BLaER1 treated with 17β-estradiol and CSF1 and Interleukin-3, amounts not matched to agents 10 nM and 100 nM (cell line): ENCODE measurements around the gene CSTB.
A peak's percentile ranks its signal among the peaks of the same experiment; 100 is the strongest.

Experiments used
- H3K27ac ChIP-seq, 11 experiments: shearing (Covaris generic); formaldehyde crosslinking; 2 replicates each; pipeline ENCODE4 v1.8.1; 2022
- H3K27me3 ChIP-seq, 11 experiments: shearing (Covaris generic); formaldehyde crosslinking; 2 replicates each; pipeline ENCODE4 v1.8.1; 2022
- H3K36me3 ChIP-seq, 11 experiments: shearing (Covaris generic); formaldehyde crosslinking; 2 replicates each; pipeline ENCODE4 v1.8.1; 2022
- H3K4me1 ChIP-seq, 10 experiments: shearing (Covaris generic); formaldehyde crosslinking; 2 replicates each; pipeline ENCODE4 v1.8.1; 2022
- H3K4me2 ChIP-seq, 11 experiments: shearing (Covaris generic); formaldehyde crosslinking; 2 replicates each; pipeline ENCODE4 v1.8.1; 2022
- H3K4me3 ChIP-seq, 10 experiments: shearing (Covaris generic); formaldehyde crosslinking; 2 replicates each; pipeline ENCODE4 v1.8.1; 2022
- H3K9ac ChIP-seq, 11 experiments: shearing (Covaris generic); formaldehyde crosslinking; 2 replicates each; pipeline ENCODE4 v1.8.1; 2022
- H3K9me3 ChIP-seq, 11 experiments: shearing (Covaris generic); formaldehyde crosslinking; replicated peaks in 1 of 11; 2 replicates each; pipeline ENCODE4 v1.8.1; 2022
- H4K20me1 ChIP-seq, 11 experiments: shearing (Covaris generic); formaldehyde crosslinking; 2 replicates each; pipeline ENCODE4 v1.8.1; 2022
- Cebpa-rat ChIP-seq, 11 experiments: shearing (Covaris generic); IDR thresholded peaks; 2 replicates each; pipeline ENCODE4 v1.8.1; 2022

The CSTB gene

DNA sequence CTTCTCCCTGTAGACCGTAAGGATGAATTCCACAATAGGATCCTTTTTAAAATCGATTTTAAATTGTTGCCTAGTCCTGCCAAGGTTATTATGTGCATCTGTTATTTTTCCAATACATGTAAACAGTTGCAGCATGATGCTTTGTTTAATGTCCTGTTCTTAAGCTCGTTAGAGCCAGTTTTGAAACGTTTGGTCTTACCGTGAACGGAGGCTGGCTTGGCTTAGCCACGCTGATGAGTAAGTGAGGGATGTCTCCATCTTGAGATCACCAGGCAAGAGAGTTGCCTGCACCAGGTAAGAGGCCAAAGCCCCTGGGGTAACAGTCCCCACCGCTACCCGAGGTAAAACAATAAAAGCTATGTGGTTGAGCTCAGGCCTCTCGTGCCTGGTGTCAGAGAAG, 17.3 kb downstream of the CSTB start:
- Histone ChIP-seq H3K4me3 (no peak overlapping the region), H3K9me3 (peaks cover 0 to 12% (median 3%) of the 10 kb centered on the region in 11 experiments; a peak in 9 of 22 replicates), H3K4me1 (peaks cover 7 to 32% (median 18%) of the 10 kb centered on the region in 10 experiments; a peak in 18 of 20 replicates), H3K27ac (0 out of 22 replicates have a peak overlapping the region, but pooled peaks of 1 of the 11 experiments have one; percentile 3), H3K4me2 (no peak overlapping the region), H3K27me3 (no peaks in the 10 kb centered on the region), H3K9ac (no peak overlapping the region), H3K36me3 (peaks cover 24 to 100% (median 93%) of the 10 kb centered on the region in 11 experiments), H4K20me1 (peaks cover 0 to 97% (median 41%) of the 10 kb centered on the region in 11 experiments; a peak in 16 of 22 replicates)
- TF ChIP-seq Cebpa-rat (IDR thresholded peaks at IDR 0.05), result no peak

DNA sequence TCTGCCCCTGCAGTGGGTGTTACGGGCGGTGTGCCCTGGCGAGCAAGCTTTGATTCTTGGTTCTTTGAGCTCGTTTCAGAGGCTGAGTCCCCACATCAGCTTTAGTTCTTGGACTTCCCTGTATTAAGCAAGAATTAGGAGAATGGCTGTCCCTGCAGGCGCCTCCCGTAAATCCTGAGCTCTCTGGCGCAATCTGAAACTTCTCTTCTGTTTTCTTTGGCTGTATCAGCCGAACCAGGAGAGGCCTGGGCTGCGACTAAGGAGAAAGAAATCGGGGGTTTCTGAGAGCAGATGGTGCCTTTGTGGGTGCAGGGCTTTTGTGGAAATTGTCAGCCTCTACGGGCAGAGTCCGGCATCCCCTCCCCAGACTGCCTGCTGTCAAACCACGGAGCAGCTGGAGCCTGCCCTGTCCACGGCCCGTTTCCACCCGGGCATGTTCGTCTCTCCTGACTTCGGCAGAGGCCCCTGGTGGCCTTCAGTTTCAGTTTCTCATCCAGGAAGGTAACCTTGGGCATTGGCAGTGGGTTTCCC, 17.9 kb downstream of the CSTB start:
- Histone ChIP-seq H3K4me1 (peaks cover 7 to 32% (median 18%) of the 10 kb centered on the region in 10 experiments; a peak in 18 of 20 replicates), H3K9ac (peak overlapping the region in 7 of 11 experiments; percentile 3 to 39 (median 10); a peak in 4 of 22 replicates), H3K9me3 (peaks cover 0 to 15% (median 3%) of the 10 kb centered on the region in 11 experiments; a peak in 9 of 22 replicates), H3K27ac (peak overlapping the region in 4 of 11 experiments; percentile 1 to 44 (median 20); a peak in 4 of 22 replicates), H3K4me2 (peak overlapping the region in 8 of 11 experiments; percentile 6 to 64 (median 37); a peak in 12 of 22 replicates), H3K36me3 (peaks cover 24 to 100% (median 97%) of the 10 kb centered on the region in 11 experiments), H4K20me1 (peaks cover 0 to 98% (median 44%) of the 10 kb centered on the region in 11 experiments; a peak in 16 of 22 replicates), H3K27me3 (no peaks in the 10 kb centered on the region), H3K4me3 (no peak overlapping the region)
- TF ChIP-seq Cebpa-rat (IDR thresholded peaks at IDR 0.05), result no peak

DNA sequence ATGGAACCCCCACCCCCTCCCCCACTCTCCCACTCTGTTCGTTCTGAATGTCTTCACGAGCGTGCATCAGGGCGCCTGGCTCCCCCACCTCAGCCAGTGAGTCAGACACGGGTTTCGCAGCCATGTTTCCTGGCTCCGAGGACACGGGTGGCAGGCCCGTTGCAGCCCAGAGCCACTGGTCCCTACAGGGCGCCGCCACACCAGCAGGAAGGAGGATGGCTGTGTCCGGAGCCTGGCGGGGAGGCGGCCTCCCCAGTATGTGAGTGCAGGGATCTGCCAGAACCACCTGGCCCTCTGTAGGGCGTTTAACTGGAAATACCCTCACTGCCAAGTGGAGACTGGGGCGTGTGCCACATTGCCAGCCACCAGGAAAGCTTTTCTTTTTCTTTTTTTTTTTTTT, 18.5 kb downstream of the CSTB start:
- TF ChIP-seq Cebpa-rat (IDR thresholded peaks at IDR 0.05), result no peak
- Histone ChIP-seq H3K4me3 (no peak overlapping the region), H4K20me1 (peaks cover 0 to 98% (median 42%) of the 10 kb centered on the region in 11 experiments; a peak in 16 of 22 replicates), H3K36me3 (peaks cover 26 to 100% (median 97%) of the 10 kb centered on the region in 11 experiments), H3K9me3 (peaks cover 0 to 15% (median 3%) of the 10 kb centered on the region in 11 experiments; a peak in 9 of 22 replicates), H3K4me2 (peak overlapping the region in 8 of 11 experiments; percentile 6 to 64 (median 37); a peak in 12 of 22 replicates), H3K9ac (peak overlapping the region in 4 of 11 experiments; percentile 3 to 39 (median 10); a peak in 2 of 22 replicates), H3K27me3 (no peaks in the 10 kb centered on the region), H3K27ac (peak overlapping the region in 3 of 11 experiments; percentile 1 to 44 (median 21); a peak in 2 of 22 replicates), H3K4me1 (peaks cover 7 to 32% (median 18%) of the 10 kb centered on the region in 10 experiments; a peak in 18 of 20 replicates)

DNA sequence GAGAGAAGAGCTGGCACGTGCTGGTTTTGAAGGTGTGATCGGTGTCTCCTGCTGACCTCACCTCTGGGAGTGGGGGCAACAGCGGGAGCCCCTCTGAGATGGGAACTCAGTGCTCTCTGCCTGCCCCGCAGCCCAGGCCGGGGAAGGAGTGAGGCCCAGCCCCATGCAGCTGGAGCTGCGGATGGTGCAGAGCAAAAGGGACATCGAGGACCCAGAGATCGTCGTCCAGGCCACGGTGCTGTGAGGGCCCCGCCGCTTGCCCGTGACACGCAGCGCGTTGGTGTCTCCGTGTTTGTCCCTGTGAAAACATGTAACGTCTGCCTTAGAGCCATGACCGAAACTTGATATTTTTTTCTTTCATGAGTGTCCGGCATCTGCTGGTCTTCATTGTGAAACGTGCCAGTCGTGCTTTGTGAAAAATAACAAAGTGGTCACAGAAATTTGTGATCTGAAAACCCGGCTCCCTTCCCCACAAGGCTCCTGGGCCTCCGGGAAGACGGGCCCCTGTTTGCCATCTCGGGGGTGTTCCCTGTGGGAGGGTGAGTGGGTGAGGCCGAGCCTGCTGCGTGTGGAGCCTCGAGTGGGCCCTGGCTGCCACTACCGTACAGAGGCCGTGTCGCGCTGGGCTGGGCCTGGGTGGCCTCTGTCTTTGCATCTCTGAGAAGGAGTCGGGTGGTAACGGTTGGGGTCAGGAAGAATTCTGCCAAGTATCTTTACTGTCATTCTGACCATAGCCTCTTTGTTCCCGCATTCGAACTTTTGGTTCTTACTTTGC, 20.1 kb downstream of the CSTB start:
- Histone ChIP-seq H3K4me2 (peak overlapping the region in 1 of 11 experiments; percentile 64; a peak in 1 of 22 replicates), H3K9me3 (peaks cover 0 to 15% (median 3%) of the 10 kb centered on the region in 11 experiments; a peak in 9 of 22 replicates), H3K27me3 (no peaks in the 10 kb centered on the region), H3K27ac (no peak overlapping the region), H3K4me1 (peaks cover 7 to 32% (median 18%) of the 10 kb centered on the region in 10 experiments; a peak in 18 of 20 replicates), H4K20me1 (peaks cover 0 to 98% (median 41%) of the 10 kb centered on the region in 11 experiments; a peak in 16 of 22 replicates), H3K9ac (0 out of 22 replicates have a peak overlapping the region, but pooled peaks of 1 of the 11 experiments have one; percentile 5), H3K36me3 (peaks cover 31 to 100% (median 97%) of the 10 kb centered on the region in 11 experiments), H3K4me3 (no peak overlapping the region)
- no peak for TF ChIP-seq Cebpa-rat (IDR thresholded peaks at IDR 0.05)

DNA sequence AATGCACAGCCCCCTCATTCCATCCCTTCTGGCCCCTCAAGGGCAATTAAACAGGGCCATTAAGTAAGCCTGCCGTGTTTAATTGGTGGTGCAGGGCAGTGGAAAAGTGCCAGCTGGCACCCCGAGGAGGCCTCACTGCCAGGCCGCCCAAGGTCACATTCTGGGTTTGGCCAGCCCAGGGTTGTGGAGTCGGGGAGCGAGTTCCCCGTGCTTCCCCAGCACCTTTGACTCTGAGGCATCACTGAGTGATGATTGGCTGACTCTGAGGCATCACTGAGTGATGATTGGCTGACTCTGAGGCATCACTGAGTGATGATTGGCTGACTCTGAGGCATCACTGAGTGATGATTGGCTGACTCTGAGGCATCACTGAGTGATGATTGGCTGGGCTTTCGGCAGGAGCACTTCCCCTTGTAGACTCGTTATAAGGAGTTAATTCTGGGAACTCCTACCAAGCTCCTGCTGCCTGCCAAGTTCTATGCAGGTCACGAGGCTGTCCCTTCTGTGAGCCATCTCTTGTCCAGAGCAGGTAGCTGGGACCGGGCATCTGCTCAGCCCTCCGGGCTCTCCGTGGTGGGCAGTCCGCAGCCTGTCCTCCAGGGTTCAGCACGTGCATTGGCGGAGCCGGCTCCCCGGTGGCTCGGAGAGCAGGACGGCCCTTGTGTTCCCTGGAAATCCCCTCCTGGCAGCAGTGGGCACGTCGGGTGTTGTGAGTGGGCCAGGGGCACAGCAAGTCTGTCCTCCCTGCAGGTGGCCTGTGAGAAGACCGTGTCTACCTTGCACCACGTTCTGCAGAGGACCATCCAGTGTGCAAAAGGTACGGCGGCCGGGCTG, 20.9 kb downstream of the CSTB start:
- peaks cover 0 to 99% (median 44%) of the 10 kb centered on the region in 11 experiments; a peak in 18 of 22 replicates for H4K20me1 ChIP-seq
- no peak for TF ChIP-seq Cebpa-rat (IDR thresholded peaks at IDR 0.05)
- H3K4me2 ChIP-seq, result no peak overlapping the region
- H3K9me3 ChIP-seq, result peaks cover 0 to 15% (median 3%) of the 10 kb centered on the region in 11 experiments; a peak in 9 of 22 replicates
- no peak overlapping the region for H3K4me3 ChIP-seq
- H3K36me3 ChIP-seq, result peaks cover 31 to 100% (median 98%) of the 10 kb centered on the region in 11 experiments
- peaks cover 11 to 32% (median 22%) of the 10 kb centered on the region in 10 experiments for H3K4me1 ChIP-seq
- H3K9ac ChIP-seq, result no peak overlapping the region
- no peaks in the 10 kb centered on the region for H3K27me3 ChIP-seq
- H3K27ac ChIP-seq, result no peak overlapping the region

DNA sequence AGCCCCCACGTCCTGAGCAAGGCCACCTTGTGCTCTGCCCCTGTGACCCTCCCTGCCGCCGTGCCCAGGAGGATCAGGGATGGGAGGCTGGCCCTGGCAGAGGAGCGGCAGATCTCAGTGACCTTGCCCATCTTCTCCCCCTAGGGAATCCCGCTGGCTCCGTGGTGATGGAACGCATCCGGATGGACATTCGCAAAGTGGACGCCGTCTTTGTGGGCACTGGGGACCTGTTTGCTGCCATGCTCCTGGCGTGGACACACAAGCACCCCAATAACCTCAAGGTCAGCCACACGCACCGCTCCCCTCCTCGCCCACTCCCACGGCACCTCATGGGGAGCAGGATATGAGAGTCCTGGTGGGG, 22.7 kb downstream of the CSTB start:
- H3K27ac ChIP-seq, result no peak overlapping the region
- no peaks in the 10 kb centered on the region for H3K27me3 ChIP-seq
- no peak overlapping the region for H3K9ac ChIP-seq
- peaks cover 0 to 100% (median 55%) of the 10 kb centered on the region in 11 experiments; a peak in 18 of 22 replicates for H4K20me1 ChIP-seq
- H3K36me3 ChIP-seq, result peaks cover 31 to 100% (median 98%) of the 10 kb centered on the region in 11 experiments
- peaks cover 0 to 15% (median 3%) of the 10 kb centered on the region in 11 experiments; a peak in 9 of 22 replicates for H3K9me3 ChIP-seq
- H3K4me3 ChIP-seq, result no peak overlapping the region
- peaks cover 23 to 40% (median 37%) of the 10 kb centered on the region in 10 experiments for H3K4me1 ChIP-seq
- no peak overlapping the region for H3K4me2 ChIP-seq
- no peak for TF ChIP-seq Cebpa-rat (IDR thresholded peaks at IDR 0.05)

DNA sequence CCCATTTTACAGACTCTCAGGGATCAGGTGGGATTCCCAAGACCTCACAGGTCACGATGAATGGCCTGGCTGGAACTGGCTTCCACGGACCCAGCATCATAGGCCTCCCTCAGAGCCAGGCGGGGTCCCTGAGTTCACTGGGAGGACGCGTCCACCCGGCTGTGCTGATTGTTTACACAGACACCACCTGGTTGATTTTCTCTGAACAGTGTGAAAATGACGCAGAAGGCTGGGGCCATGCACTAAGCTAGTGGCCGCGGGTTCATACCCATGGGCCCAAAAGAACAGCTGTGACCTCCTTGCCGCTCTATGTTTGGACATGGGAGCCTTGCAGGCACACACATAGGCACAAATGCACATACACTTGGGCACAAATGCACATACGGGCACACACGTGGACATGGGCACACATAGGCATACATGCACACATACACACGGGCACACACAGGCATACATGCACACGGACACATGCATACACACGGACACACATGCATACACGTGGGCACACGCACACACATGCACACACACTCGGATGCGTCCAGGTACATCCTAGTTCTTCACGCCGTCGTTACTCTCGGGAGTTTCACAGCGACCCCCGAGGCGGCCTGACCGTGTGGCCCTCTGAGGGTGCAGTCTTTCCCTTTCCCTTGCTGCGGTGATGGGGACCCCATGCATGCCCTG, 23.2 kb downstream of the CSTB start:
- Histone ChIP-seq H4K20me1 (peaks cover 0 to 99% (median 57%) of the 10 kb centered on the region in 11 experiments; a peak in 18 of 22 replicates), H3K4me1 (peaks cover 18 to 40% (median 36%) of the 10 kb centered on the region in 10 experiments), H3K36me3 (peaks cover 31 to 100% (median 98%) of the 10 kb centered on the region in 11 experiments), H3K9me3 (peaks cover 0 to 15% (median 3%) of the 10 kb centered on the region in 11 experiments; a peak in 9 of 22 replicates), H3K27ac (no peak overlapping the region), H3K4me2 (no peak overlapping the region), H3K4me3 (no peak overlapping the region), H3K27me3 (no peaks in the 10 kb centered on the region), H3K9ac (no peak overlapping the region)
- no peak for TF ChIP-seq Cebpa-rat (IDR thresholded peaks at IDR 0.05)
